ENCODE results near the gene GFRA1. TPM values are rescaled to one million over a fixed set of nuclear protein-coding genes. Genes with fewer than 3 reads are reported as not detected.

GFRA1 gene
- total and polyA plus RNA-seq, 11 donors = 0.76 to 18.6 (median 1.4) TPM

DNA sequence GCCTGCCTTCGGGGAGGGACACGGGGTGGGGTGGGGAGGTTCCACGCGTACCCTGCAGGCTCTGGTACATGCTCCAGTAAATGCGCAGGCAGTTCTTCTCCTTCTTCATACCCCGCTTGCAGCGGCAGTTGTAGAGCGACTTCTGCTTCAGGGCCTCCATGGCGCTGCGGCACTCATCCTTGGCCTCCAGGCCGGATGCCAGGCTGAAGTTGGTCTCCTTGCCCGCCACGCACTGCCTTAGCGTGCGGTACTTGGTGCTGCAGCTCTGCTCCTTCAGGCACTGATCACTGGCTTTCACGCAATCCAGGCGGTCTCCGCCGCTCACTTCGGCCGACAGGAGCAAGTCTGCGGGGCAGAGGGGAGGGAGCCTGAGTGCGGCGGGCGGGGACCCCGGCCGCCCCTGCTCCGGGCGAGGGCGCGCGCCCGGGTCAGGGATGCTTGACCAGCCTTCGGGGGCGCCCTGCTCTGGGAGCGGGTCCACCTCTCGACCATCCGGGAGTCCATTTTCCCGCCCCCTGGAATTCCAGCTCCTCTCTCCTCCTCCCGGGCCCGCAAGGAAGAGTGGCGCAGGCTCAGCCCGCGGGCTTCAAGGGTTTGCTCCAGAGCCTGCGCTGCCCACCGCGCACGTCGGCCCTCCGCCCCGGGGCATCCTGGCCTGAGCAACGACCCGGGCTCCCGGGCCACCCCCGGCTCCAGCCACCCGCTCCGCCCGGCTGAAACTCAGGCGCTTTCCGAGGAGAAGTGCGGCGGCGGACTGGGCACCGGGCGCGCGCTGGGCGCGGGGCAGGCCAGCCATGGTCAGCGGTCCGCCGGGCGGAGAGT, 2.0 kb downstream of the GFRA1 start:
- 11 to 19% (median 14%) methylated on average over 30 to 73 of the region's 73 CpGs for WGBS, 4 donors

DNA sequence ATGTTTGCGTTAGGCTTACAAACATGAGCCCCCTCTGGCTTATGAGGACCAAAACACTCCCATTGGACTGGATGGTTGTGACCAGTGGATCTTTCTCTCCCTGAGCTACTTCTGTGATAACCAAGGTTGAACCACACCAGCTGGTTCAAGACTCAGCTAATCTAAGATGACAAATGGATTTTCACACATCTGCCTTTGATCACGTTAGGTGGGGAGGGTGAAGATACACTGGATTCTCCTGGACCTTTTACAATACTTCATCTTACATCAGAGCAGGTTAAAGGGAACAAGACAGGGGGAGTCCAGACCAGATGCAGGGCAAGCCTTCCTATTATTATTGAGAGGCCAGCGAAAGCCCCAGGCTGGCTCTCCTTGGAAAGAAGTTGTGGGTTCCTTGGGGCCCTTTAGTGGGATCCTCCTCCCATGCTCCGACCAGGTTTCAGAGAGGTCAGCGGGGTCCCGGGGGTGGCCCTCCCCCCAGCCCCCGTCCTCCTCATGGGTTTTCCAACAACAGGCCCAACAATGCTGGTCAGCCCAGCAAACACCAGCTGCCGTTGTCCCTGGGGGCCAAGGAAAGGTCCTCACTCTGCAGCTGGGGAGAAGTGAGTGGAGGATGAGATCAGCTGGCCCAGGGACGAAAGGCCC, 2.8 kb downstream of the GFRA1 start:
- DNase-seq (no peak), ATAC-seq (no peak)
- TF ChIP-seq CTCF (IDR thresholded peaks at IDR 0.05) (no peak), POLR2A (IDR thresholded peaks at IDR 0.05) (no peak)
- 51 to 75% (median 61%) methylated on average over 3 to 9 of the region's 9 CpGs for WGBS, 4 donors
- Histone ChIP-seq H3K4me1 (peaks cover 0 to 41% (median 11%) of the 10 kb centered on the region in 12 donors), H3K27me3 (peaks cover 13 to 69% (median 43%) of the 10 kb centered on the region in 9 donors), H3K4me3 (peak overlapping the region in 5 of 12 donors; percentile 32 to 63 (median 52)), H3K36me3 (no peaks in the 10 kb centered on the region), H3K9me3 (no peaks in the 10 kb centered on the region), H3K27ac (peak overlapping the region in 1 of 12 donors; percentile 76)
- intact Hi-C loops (cut with DNase I) = loop anchor here in 3 of 10 donors (5.0 to 10.0 kb wide), 3 partner anchors 225 to 438 kb away; no protein-coding TSS in a partner anchor

More for the DNA sequence above, 2.0 kb downstream of the GFRA1 start:
- Histone ChIP-seq H3K4me3 (peak overlapping the region; percentile 32 to 63 (median 51)), H3K9me3 (no peaks in the 10 kb centered on the region), H3K27ac (peak overlapping the region in 4 of 12 donors; percentile 9 to 76 (median 20)), H3K36me3 (no peaks in the 10 kb centered on the region), H3K27me3 (peaks cover 13 to 76% (median 48%) of the 10 kb centered on the region in 9 donors), H3K4me1 (peaks cover 0 to 41% (median 11%) of the 10 kb centered on the region in 12 donors)
- DNase-seq (peak in 1 of 5 donors; percentile 49), ATAC-seq (peak in 2 of 4 donors; percentile 25 to 34)
- TF ChIP-seq POLR2A (IDR thresholded peaks at IDR 0.05) = no peak
- TF ChIP-seq CTCF (IDR thresholded peaks at IDR 0.05) = no peak
- intact Hi-C loops (cut with DNase I) = loop anchor here in 3 of 10 donors (5.0 to 10.0 kb wide), 3 partner anchors 226 to 439 kb away; no protein-coding TSS in a partner anchor

GRCh38 chr10:116269619-116270018, 3.4 kb downstream of the GFRA1 start:
- peaks cover 0 to 38% (median 11%) of the 10 kb centered on the region in 12 donors for H3K4me1 ChIP-seq
- no peak for TF ChIP-seq CTCF (IDR thresholded peaks at IDR 0.05)
- TF ChIP-seq POLR2A (IDR thresholded peaks at IDR 0.05) = no peak
- H3K4me3 ChIP-seq = no peak overlapping the region
- H3K36me3 ChIP-seq = no peaks in the 10 kb centered on the region
- H3K27ac ChIP-seq = no peak overlapping the region
- DNase-seq = no peak
- ATAC-seq = no peak
- no peaks in the 10 kb centered on the region for H3K9me3 ChIP-seq
- H3K27me3 ChIP-seq = peaks cover 13 to 63% (median 40%) of the 10 kb centered on the region in 9 donors
- 60 to 65% (median 62%) methylated on average over 6 of the region's 6 CpGs for WGBS, 4 donors
- intact Hi-C loops (cut with DNase I) = loop anchor here in 3 of 10 donors (5.0 to 10.0 kb wide), 3 partner anchors 225 to 437 kb away; no protein-coding TSS in a partner anchor

- Histone ChIP-seq H3K4me3 (no peak overlapping the region), H3K27me3 (peaks cover 13 to 57% (median 34%) of the 10 kb centered on the region in 9 donors), H3K27ac (no peak overlapping the region), H3K9me3 (no peaks in the 10 kb centered on the region), H3K4me1 (peaks cover 0 to 32% (median 11%) of the 10 kb centered on the region in 12 donors), H3K36me3 (no peaks in the 10 kb centered on the region)
- ATAC-seq (no peak), DNase-seq (no peak)
- TF ChIP-seq POLR2A (IDR thresholded peaks at IDR 0.05) = no peak
- peak in 1 of 12 donors; percentile 14 for TF ChIP-seq CTCF (IDR thresholded peaks at IDR 0.05)
- intact Hi-C loops (cut with DNase I) = no loop called here
- 37 to 53% (median 45%) methylated on average over 3 of the region's 3 CpGs for WGBS, 4 donors
These were observed 4.0 kb downstream of the GFRA1 start for GRCh38 chr10:116268976-116269375.
